Kidney epithelial cell (primary cell): Measurements from ENCODE around the gene CUL3. TPM values are rescaled to one million over a fixed set of nuclear protein-coding genes. Genes with fewer than 3 reads are reported as not detected.

ENCODE experiments used
- DNase-seq: peaks from one replicate; pipeline ENCODE4 v3.0.0-alpha.2; 2010; ENCODE audit warnings: low read depth
- H3K27me3 ChIP-seq: 2 replicates; pipeline ENCODE4 v1.6.0; 2011; ENCODE audit warnings: low read length; ENCODE audit not compliant: control insufficient read depth, insufficient read depth
- H3K36me3 ChIP-seq: 2 replicates; pipeline ENCODE4 v1.5.1; 2011; ENCODE audit warnings: low read length; ENCODE audit not compliant: control insufficient read depth, insufficient read depth
- H3K4me3 ChIP-seq: 2 replicates; pipeline ENCODE4 v1.5.1; 2011; ENCODE audit warnings: low read depth, mild to moderate bottlenecking, control low read depth, low read length
- total RNA-seq: library from RNA; depleted of rRNA; stranded (reverse); fragments of >200 nt; gene quantifications from 2 replicates; pipeline ENCODE4 v1.2.3, GENCODE V29; 2015
- TF ChIP-seq, protein P1 (sequence below): IDR thresholded peaks from 2 replicates; pipeline ENCODE4 v1.5.1; 2011; ENCODE audit warnings: mild to moderate bottlenecking, moderate library complexity, low read length, control low read depth, inconsistent platforms; ENCODE audit not compliant: insufficient read depth, poor library complexity, severe bottlenecking

CUL3 gene
- total RNA-seq, 1 donor from 2014 or later: 53.3 TPM

- Histone ChIP-seq H3K27me3 (no peaks in the 10 kb centered on the region), H3K4me3 (no peak overlapping the region), H3K36me3 (no peaks in the 10 kb centered on the region)
- DNase-seq: no peak
- TF ChIP-seq, protein P1, sequence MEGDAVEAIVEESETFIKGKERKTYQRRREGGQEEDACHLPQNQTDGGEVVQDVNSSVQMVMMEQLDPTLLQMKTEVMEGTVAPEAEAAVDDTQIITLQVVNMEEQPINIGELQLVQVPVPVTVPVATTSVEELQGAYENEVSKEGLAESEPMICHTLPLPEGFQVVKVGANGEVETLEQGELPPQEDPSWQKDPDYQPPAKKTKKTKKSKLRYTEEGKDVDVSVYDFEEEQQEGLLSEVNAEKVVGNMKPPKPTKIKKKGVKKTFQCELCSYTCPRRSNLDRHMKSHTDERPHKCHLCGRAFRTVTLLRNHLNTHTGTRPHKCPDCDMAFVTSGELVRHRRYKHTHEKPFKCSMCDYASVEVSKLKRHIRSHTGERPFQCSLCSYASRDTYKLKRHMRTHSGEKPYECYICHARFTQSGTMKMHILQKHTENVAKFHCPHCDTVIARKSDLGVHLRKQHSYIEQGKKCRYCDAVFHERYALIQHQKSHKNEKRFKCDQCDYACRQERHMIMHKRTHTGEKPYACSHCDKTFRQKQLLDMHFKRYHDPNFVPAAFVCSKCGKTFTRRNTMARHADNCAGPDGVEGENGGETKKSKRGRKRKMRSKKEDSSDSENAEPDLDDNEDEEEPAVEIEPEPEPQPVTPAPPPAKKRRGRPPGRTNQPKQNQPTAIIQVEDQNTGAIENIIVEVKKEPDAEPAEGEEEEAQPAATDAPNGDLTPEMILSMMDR: no peak
Measured at GRCh38 chr2:224543939-224544338, 41.2 kb downstream of the CUL3 start.

- no peaks in the 10 kb centered on the region for H3K27me3 ChIP-seq
- no peaks in the 10 kb centered on the region for H3K36me3 ChIP-seq
- H3K4me3 ChIP-seq: no peak overlapping the region
- TF ChIP-seq, protein P1: no peak
- DNase-seq: no peak
Measured at GRCh38 chr2:224538561-224539138, 46.5 kb downstream of the CUL3 start.

DNA sequence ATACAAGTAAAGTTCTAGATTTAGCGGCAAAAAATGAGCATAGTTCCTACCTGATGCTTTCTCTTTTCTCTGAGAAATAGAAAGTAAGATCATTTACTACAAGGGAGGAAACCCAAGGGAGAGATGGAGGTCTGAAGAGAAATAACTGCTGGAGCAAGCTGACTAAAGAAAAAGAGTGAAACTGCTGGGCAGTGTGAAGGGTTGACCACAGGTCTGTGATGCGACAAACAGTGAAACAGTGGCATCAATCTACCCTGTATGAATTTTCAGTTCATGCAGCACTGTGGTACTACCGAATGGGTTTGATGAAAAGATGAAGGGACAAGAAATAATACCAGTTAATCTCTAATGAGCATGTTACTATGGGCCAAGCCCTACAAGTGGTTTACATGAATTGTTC is 52.2 kb downstream of the CUL3 start:
- H3K36me3 ChIP-seq: no peaks in the 10 kb centered on the region
- H3K4me3 ChIP-seq: no peak overlapping the region
- TF ChIP-seq, protein P1: no peak
- no peaks in the 10 kb centered on the region for H3K27me3 ChIP-seq
- no peak for DNase-seq

DNA sequence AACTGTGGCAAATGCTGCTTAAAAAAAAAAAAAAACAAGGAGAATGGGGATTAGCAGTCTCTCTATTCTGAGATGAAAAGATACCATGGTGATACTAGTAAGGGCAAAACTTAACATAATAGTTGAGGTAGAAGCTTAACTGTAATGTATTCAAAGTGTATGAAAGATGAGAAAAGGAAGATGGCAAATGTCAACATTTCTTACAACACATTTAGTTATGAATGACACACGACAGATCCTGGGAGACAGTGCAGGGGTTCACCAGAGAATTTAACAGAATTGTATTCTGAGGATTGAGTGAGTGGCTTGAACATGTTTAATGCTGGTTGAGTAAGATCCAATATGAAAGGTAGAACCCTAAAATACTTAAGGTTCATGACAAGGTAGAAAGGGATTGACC is 52.7 kb downstream of the CUL3 start:
- H3K4me3 ChIP-seq: no peak overlapping the region
- no peaks in the 10 kb centered on the region for H3K36me3 ChIP-seq
- no peak for DNase-seq
- no peaks in the 10 kb centered on the region for H3K27me3 ChIP-seq
- TF ChIP-seq, protein P1: no peak

DNA sequence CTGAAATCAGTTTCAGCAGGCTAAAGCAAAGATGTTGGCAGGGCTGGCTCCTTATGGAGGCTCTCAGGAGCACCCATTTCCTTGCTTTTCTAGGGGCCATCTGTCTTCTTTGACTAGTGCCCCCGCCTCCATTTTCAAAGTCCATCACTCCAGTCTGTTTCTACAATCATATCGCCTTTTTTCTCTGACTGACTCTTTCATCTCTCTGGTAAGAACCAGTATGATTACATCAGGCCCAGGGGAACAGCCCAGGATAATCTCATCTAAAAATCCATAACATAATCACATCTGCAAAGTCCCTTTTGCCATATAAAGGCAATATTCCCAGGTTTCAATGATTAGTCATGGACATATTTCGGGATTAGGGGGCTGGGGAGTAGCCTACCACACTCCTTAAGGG is 57.0 kb downstream of the CUL3 start:
- no peak for DNase-seq
- Histone ChIP-seq H3K27me3 (no peaks in the 10 kb centered on the region), H3K36me3 (no peaks in the 10 kb centered on the region), H3K4me3 (no peak overlapping the region)
- TF ChIP-seq, protein P1: no peak

GRCh38 chr2:224525774-224526173 is 59.4 kb downstream of the CUL3 start:
- TF ChIP-seq, protein P1: no peak
- H3K4me3 ChIP-seq: no peak overlapping the region
- DNase-seq: no peak
- H3K36me3 ChIP-seq: no peaks in the 10 kb centered on the region
- H3K27me3 ChIP-seq: no peaks in the 10 kb centered on the region
